PC-9 (cell line): Measurements from ENCODE around the gene REV1. TPM values are rescaled to one million over a fixed set of nuclear protein-coding genes. Genes with fewer than 3 reads are reported as not detected.

Experiments used
- BruUV-seq: library from RNA; stranded (reverse); fragments of 400-500 nt; replicated peaks from 2 replicates; lab custom pipeline; 2021; lab: Mats Ljungman, UMichigan
- CTCF ChIA-PET: fragments of 300-600 bp; sonication (Branson Sonifier 250); formaldehyde crosslinking; loops from one replicate; lab custom pipeline; 2022; ENCODE audit warnings: antibody characterized with exemption; lab: Charles Lee
- POLR2A ChIA-PET: fragments of 300-600 bp; sonication (Branson Sonifier 250); formaldehyde crosslinking; loops from one replicate; lab custom pipeline; 2022; ENCODE audit warnings: antibody characterized with exemption; ENCODE audit not compliant: unreplicated experiment; lab: Charles Lee
- DNase-seq, 2 experiments: peaks; one replicate each; pipeline versions ENCODE4 v3.0.0 to v3.0.0-alpha.2; 2015 to 2022; ENCODE audit warnings: mixed read lengths in 1 of 2
- H2AFZ ChIP-seq: fragments of 200-600 bp; sonication (generic); 2 replicates; pipeline ENCODE4 v1.8.1; 2017; ENCODE audit warnings: antibody characterized with exemption
- H3F3A ChIP-seq: fragments of 200-600 bp; sonication (generic); 2 replicates; pipeline ENCODE4 v1.8.1; 2017; ENCODE audit warnings: antibody characterized with exemption, mild to moderate bottlenecking, low read depth; ENCODE audit not compliant: insufficient read depth
- H3K27ac ChIP-seq: fragments of 200-600 bp; sonication (generic); 2 replicates; pipeline ENCODE4 v1.6.1; 2016; ENCODE audit warnings: mixed run types
- H3K27me3 ChIP-seq: fragments of 200-600 bp; sonication (generic); 2 replicates; pipeline ENCODE4 v1.6.1; 2016; ENCODE audit warnings: low read depth, mixed run types; ENCODE audit not compliant: insufficient read depth
- H3K36me3 ChIP-seq: fragments of 200-600 bp; sonication (generic); 2 replicates; pipeline ENCODE4 v1.6.1; 2016; ENCODE audit warnings: low read depth, mixed run types
- H3K4me1 ChIP-seq: fragments of 200-600 bp; sonication (generic); replicated peaks from 2 replicates; pipeline ENCODE4 v1.6.1; 2016; ENCODE audit warnings: mixed run types; ENCODE audit not compliant: insufficient read depth
- H3K4me2 ChIP-seq: fragments of 200-600 bp; sonication (generic); 2 replicates; pipeline ENCODE4 v1.6.1; 2017; ENCODE audit warnings: mixed run types
- H3K4me3 ChIP-seq: fragments of 200-600 bp; sonication (generic); 2 replicates; pipeline ENCODE4 v1.6.1; 2016; ENCODE audit warnings: mixed run types
- H3K79me2 ChIP-seq: fragments of 200-600 bp; sonication (generic); 2 replicates; pipeline ENCODE4 v1.6.1; 2017; ENCODE audit warnings: low read depth, mixed run types
- H3K9me2 ChIP-seq: fragments of 200-600 bp; sonication (generic); 2 replicates; pipeline ENCODE4 v1.8.1; 2017; ENCODE audit warnings: mild to moderate bottlenecking; ENCODE audit not compliant: insufficient read depth
- H3K9me3 ChIP-seq: fragments of 200-600 bp; sonication (generic); 2 replicates; pipeline ENCODE4 v1.8.1; 2016; ENCODE audit warnings: low read depth; ENCODE audit not compliant: insufficient read depth
- H4K20me1 ChIP-seq: fragments of 200-600 bp; sonication (generic); 2 replicates; pipeline ENCODE4 v1.8.1; 2017; ENCODE audit not compliant: insufficient read depth
- CTCF ChIP-seq: fragments of 200-600 bp; sonication (generic); conservative IDR thresholded peaks from 2 replicates; pipeline ENCODE4 v1.6.1; 2017; ENCODE audit warnings: mixed run types, antibody characterized with exemption, mild to moderate bottlenecking, moderate library complexity
- EZH2 ChIP-seq: fragments of 200-600 bp; sonication (generic); IDR thresholded peaks from 2 replicates; pipeline ENCODE4 v1.8.0; 2017; ENCODE audit warnings: antibody characterized with exemption, low read depth
- intact Hi-C: fragments of 100-400 bp; cut with micrococcal nuclease; formaldehyde crosslinking; loops from one replicate; pipeline ENCODE4 v1.10.0; 2022; ENCODE audit not compliant: unreplicated experiment
- total RNA-seq: library from RNA; stranded (reverse); gene quantifications from 2 replicates; pipeline ENCODE4 v1.2.3, GENCODE V29; 2021

Gene REV1
- total RNA-seq, 1 experiment from 2014 or later = 50.5 TPM

DNA sequence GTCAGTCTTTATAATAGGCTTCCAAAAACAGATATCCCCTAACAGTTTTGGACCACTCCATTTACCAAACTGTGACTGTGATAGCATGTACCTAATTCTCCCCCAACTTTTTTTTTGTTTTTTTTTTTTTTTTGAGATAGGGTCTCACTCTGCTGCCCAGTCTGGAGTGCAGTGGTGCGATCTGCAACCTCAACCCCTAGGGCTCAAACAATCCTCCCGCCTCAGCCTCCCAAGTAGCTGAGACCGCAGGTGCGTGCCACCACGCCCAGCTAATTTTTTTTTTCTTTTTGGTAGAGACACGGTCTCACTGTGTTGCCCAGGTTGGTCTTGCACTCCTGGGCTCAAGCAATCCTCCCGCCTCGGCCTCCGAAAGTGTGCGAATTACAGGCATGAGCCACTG, 52.9 kb downstream of the REV1 start:
- DNase-seq = no peak
- Histone ChIP-seq H3K4me3 (no peak overlapping the region), H3K36me3 (peaks cover 52% of the 10 kb centered on the region; the same call in 1 of the 2 replicates), H3K9me2 (no peaks in the 10 kb centered on the region), H3K27ac (no peak overlapping the region), H2AFZ (no peak overlapping the region), H3K79me2 (no peaks in the 10 kb centered on the region), H3K9me3 (no peaks in the 10 kb centered on the region), H3F3A (peaks cover 13% of the 10 kb centered on the region), H3K4me2 (no peak overlapping the region), H3K27me3 (no peaks in the 10 kb centered on the region), H3K4me1 (no peaks in the 10 kb centered on the region), H4K20me1 (peaks cover 34% of the 10 kb centered on the region)
- no peak for TF ChIP-seq EZH2
- TF ChIP-seq CTCF = no peak
- BruUV-seq = no TSS peak
- ChIA-PET POLR2A (no interaction called here), CTCF (no interaction called here)
- intact Hi-C loops = no loop called here

DNA sequence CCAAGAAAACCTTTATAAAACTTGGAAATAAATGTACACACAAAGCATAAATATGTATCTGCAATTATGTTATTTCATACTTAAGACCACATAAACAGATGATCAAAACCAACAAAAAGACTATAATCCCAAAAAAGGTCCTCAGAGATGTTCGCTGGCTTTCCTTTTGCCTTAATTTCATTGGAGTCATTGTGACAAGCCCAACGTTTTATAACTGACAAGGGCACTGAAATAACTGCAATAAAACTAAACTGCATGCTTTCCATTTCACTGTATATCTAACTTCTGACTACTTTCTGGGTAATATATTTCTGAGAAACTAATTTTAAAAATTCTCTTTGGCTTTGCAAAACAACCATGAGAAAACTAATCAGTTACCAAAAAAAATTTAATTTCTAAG, 56.5 kb downstream of the REV1 start:
- ChIA-PET CTCF (no interaction called here), POLR2A (no interaction called here)
- Histone ChIP-seq H3K4me3 (no peak overlapping the region), H3K36me3 (peaks cover 27% of the 10 kb centered on the region; the same call in 1 of the 2 replicates), H3K4me2 (no peak overlapping the region), H3K27me3 (no peaks in the 10 kb centered on the region), H3K9me2 (no peaks in the 10 kb centered on the region), H2AFZ (no peak overlapping the region), H4K20me1 (peaks cover 16% of the 10 kb centered on the region; the same call in 1 of the 2 replicates), H3K4me1 (no peaks in the 10 kb centered on the region), H3K79me2 (no peaks in the 10 kb centered on the region), H3F3A (peaks cover 6% of the 10 kb centered on the region; the same call in 1 of the 2 replicates), H3K27ac (0 out of 2 replicates have a peak overlapping the region, but pooled peaks have one; percentile 4), H3K9me3 (no peaks in the 10 kb centered on the region)
- DNase-seq = no peak
- intact Hi-C loops = no loop called here
- no peak for TF ChIP-seq EZH2
- TF ChIP-seq CTCF = no peak
- no TSS peak for BruUV-seq

- H3K4me3 ChIP-seq = no peak overlapping the region
- TF ChIP-seq CTCF = no peak
- H3K4me2 ChIP-seq = no peak overlapping the region
- intact Hi-C loops = no loop called here
- peaks cover 16% of the 10 kb centered on the region; the same call in 1 of the 2 replicates for H4K20me1 ChIP-seq
- BruUV-seq = no TSS peak
- H2AFZ ChIP-seq = no peak overlapping the region
- H3K9me3 ChIP-seq = no peaks in the 10 kb centered on the region
- ChIA-PET CTCF (no interaction called here), POLR2A (interaction anchor here (0.7 kb wide), 1 partner anchor 10 kb away, joined by 3 read pairs; no protein-coding TSS in a partner anchor)
- H3F3A ChIP-seq = peaks cover 6% of the 10 kb centered on the region; the same call in 1 of the 2 replicates
- H3K27ac ChIP-seq = no peak overlapping the region
- H3K79me2 ChIP-seq = no peaks in the 10 kb centered on the region
- H3K4me1 ChIP-seq = no peaks in the 10 kb centered on the region
- peaks cover 37% of the 10 kb centered on the region; the same call in 1 of the 2 replicates for H3K36me3 ChIP-seq
- no peaks in the 10 kb centered on the region for H3K27me3 ChIP-seq
- DNase-seq = no peak
- no peaks in the 10 kb centered on the region for H3K9me2 ChIP-seq
Observed at GRCh38 chr2:99431587-99432275, 58.1 kb downstream of the REV1 start.
